ENCODE measurements around the gene ACSF3. TPM values are rescaled to one million over a fixed set of nuclear protein-coding genes. Genes with fewer than 3 reads are reported as not detected.

Gene ACSF3
- total RNA-seq, 1 experiment from 2014 or later: 55.2 TPM

- Histone ChIP-seq H3K4me3 (ENCODE audit: low read depth, low read length) (no peak overlapping the region), H3K27me3 (replicated peaks; ENCODE audit: control insufficient read depth, insufficient read depth, low read length) (no peaks in the 10 kb centered on the region), H3K4me1 (no peaks in the 10 kb centered on the region), H3K9me3 (no peaks in the 10 kb centered on the region), H3K36me3 (ENCODE audit: control insufficient read depth, insufficient read depth, low read length) (peaks cover 5% of the 10 kb centered on the region)
- no TSS peak for BruUV-seq (replicated peaks)
- H3K4me1 Mint-ChIP-seq (ENCODE audit: low read depth, unreplicated experiment): no peaks in the 10 kb centered on the region
- H3K9me3 Mint-ChIP-seq (ENCODE audit: unreplicated experiment): peaks cover 11% of the 10 kb centered on the region
- intact Hi-C loops (cut with micrococcal nuclease; ENCODE audit: unreplicated experiment): no loop called here
- DNase-seq: no peak
- ChIA-PET POLR2A (no interaction called here), CTCF (no interaction called here)
- no peaks in the 10 kb centered on the region for H3K27me3 Mint-ChIP-seq (ENCODE audit: insufficient read depth, unreplicated experiment)
- peaks cover 38% of the 10 kb centered on the region for H3K36me3 Mint-ChIP-seq (ENCODE audit: insufficient read depth, unreplicated experiment)
- TF ChIP-seq CTCF (IDR thresholded peaks at IDR 0.05; ENCODE audit: insufficient read depth in 1 of 2, low read depth in 1 of 2, low read length in 1 of 2, severe bottlenecking in 1 of 2, unreplicated experiment in 1 of 2): no peak
- H3K27ac Mint-ChIP-seq (ENCODE audit: unreplicated experiment): no peak overlapping the region
- H3K4me3 Mint-ChIP-seq (ENCODE audit: unreplicated experiment): no peak overlapping the region
These were observed 28.7 kb downstream of the ACSF3 start for GRCh38 chr16:89122322-89122851.

GRCh38 chr16:89123001-89123830 is 29.6 kb downstream of the ACSF3 start:
- intact Hi-C loops (cut with micrococcal nuclease; ENCODE audit: unreplicated experiment): no loop called here

GRCh38 chr16:89123831-89124100 is 30.1 kb downstream of the ACSF3 start:
- Mint-ChIP-seq H3K27me3 (ENCODE audit: insufficient read depth, unreplicated experiment) (no peaks in the 10 kb centered on the region), H3K9me3 (ENCODE audit: unreplicated experiment) (peaks cover 12% of the 10 kb centered on the region), H3K27ac (ENCODE audit: unreplicated experiment) (no peak overlapping the region), H3K4me3 (ENCODE audit: unreplicated experiment) (no peak overlapping the region), H3K36me3 (ENCODE audit: insufficient read depth, unreplicated experiment) (peaks cover 29% of the 10 kb centered on the region), H3K4me1 (ENCODE audit: low read depth, unreplicated experiment) (no peaks in the 10 kb centered on the region)
- no TSS peak for BruUV-seq (replicated peaks)
- H3K4me3 ChIP-seq (ENCODE audit: low read depth, low read length): no peak overlapping the region
- H3K9me3 ChIP-seq: no peaks in the 10 kb centered on the region
- no peaks in the 10 kb centered on the region for H3K4me1 ChIP-seq
- H3K36me3 ChIP-seq (ENCODE audit: control insufficient read depth, insufficient read depth, low read length): peaks cover 4% of the 10 kb centered on the region
- CTCF ChIA-PET: no interaction called here
- no peak for DNase-seq
- no peaks in the 10 kb centered on the region for H3K27me3 ChIP-seq (replicated peaks; ENCODE audit: control insufficient read depth, insufficient read depth, low read length)
- TF ChIP-seq CTCF (IDR thresholded peaks at IDR 0.05; ENCODE audit: insufficient read depth in 1 of 2, low read depth in 1 of 2, low read length in 1 of 2, severe bottlenecking in 1 of 2, unreplicated experiment in 1 of 2): no peak
- intact Hi-C loops (cut with micrococcal nuclease; ENCODE audit: unreplicated experiment): no loop called here
- POLR2A ChIA-PET: no interaction called here

More at GRCh38 chr16:89123001-89123830, 29.6 kb downstream of the ACSF3 start:
- H3K36me3 Mint-ChIP-seq (ENCODE audit: insufficient read depth, unreplicated experiment): peaks cover 33% of the 10 kb centered on the region
- no peak overlapping the region for H3K27ac Mint-ChIP-seq (ENCODE audit: unreplicated experiment)
- no TSS peak for BruUV-seq (replicated peaks)
- ChIA-PET CTCF (no interaction called here), POLR2A (no interaction called here)
- TF ChIP-seq CTCF (IDR thresholded peaks at IDR 0.05; ENCODE audit: insufficient read depth in 1 of 2, low read depth in 1 of 2, low read length in 1 of 2, severe bottlenecking in 1 of 2, unreplicated experiment in 1 of 2): no peak
- no peak overlapping the region for H3K4me3 Mint-ChIP-seq (ENCODE audit: unreplicated experiment)
- no peaks in the 10 kb centered on the region for H3K4me1 ChIP-seq
- peaks cover 5% of the 10 kb centered on the region for H3K36me3 ChIP-seq (ENCODE audit: control insufficient read depth, insufficient read depth, low read length)
- no peaks in the 10 kb centered on the region for H3K27me3 ChIP-seq (replicated peaks; ENCODE audit: control insufficient read depth, insufficient read depth, low read length)
- H3K4me1 Mint-ChIP-seq (ENCODE audit: low read depth, unreplicated experiment): no peaks in the 10 kb centered on the region
- DNase-seq: no peak
- H3K4me3 ChIP-seq (ENCODE audit: low read depth, low read length): no peak overlapping the region
- no peaks in the 10 kb centered on the region for H3K9me3 ChIP-seq
- peaks cover 11% of the 10 kb centered on the region for H3K9me3 Mint-ChIP-seq (ENCODE audit: unreplicated experiment)
- no peaks in the 10 kb centered on the region for H3K27me3 Mint-ChIP-seq (ENCODE audit: insufficient read depth, unreplicated experiment)
